ENCODE results near the gene ADAMTSL5.

ADAMTSL5 gene, protein sequence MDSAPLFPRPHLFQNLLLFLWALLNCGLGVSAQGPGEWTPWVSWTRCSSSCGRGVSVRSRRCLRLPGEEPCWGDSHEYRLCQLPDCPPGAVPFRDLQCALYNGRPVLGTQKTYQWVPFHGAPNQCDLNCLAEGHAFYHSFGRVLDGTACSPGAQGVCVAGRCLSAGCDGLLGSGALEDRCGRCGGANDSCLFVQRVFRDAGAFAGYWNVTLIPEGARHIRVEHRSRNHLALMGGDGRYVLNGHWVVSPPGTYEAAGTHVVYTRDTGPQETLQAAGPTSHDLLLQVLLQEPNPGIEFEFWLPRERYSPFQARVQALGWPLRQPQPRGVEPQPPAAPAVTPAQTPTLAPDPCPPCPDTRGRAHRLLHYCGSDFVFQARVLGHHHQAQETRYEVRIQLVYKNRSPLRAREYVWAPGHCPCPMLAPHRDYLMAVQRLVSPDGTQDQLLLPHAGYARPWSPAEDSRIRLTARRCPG

DNA sequence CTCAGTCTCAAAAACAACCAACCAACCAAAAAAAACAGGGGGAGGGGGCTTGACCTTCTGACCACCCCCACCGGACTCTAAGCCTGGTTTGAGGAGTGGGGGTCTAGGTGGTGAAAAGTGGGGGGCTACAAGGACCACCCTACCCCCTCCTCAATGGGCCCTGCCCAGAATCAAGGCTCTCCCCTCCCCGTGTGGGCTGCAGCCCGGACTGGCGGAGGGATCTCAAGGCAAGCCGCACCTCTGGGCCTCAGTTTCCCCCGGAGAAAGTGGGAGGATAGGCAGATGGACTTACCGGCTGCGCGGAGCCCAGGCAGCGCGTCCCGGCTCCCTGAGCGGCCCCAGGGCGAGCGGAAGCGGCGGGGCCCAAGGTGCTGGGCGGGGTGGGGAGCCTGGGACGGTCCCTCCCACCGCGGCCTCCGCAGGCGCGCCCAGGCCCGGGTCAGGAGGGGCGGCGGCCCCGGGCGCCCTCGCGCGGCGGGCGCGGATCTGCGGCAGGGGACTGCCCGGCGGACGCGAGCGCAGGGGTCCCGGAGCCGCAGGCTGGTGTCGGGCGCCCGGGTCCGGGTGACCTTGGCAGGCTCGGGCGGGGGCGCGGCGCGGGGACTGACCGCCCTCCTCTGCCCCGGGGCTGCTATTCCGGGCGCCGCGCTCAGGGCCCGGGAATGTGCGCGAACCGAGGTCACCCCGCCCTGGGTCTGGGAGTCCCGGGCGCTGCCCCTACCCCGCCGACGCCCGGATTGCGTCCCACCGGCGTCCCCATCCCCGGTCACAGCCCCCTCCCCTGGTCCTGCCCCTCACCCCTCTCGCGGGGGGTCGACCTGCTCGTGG lies at the start of gene ADAMTSL5:
Gene ADAMTSL5 (minus strand): TSS at position 349 of the 828 bp plus-strand sequence. CDS start 2,076 bp downstream, outside the sequence.
- peak; percentile 25 for TF ChIP-seq CTCF (IDR thresholded peaks at IDR 0.05; ENCODE audit: poor library complexity, severe bottlenecking)
- ATAC-seq (ENCODE audit: low read depth) (peak; percentile 75), DNase-seq (ENCODE audit: low spot score) (no peak)
- peaks cover 2% of the 10 kb centered on the region for H3K9me3 ChIP-seq (ENCODE audit: severe bottlenecking)
- H3K4me1 ChIP-seq (ENCODE audit: insufficient read depth, poor library complexity, severe bottlenecking) = peaks cover 4% of the 10 kb centered on the region
- H3K27me3 ChIP-seq (ENCODE audit: insufficient read depth, poor library complexity, severe bottlenecking) = no peaks in the 10 kb centered on the region
- no peaks in the 10 kb centered on the region for H3K36me3 ChIP-seq (ENCODE audit: low read depth)
- H3K4me3 ChIP-seq (ENCODE audit: severe bottlenecking) = peak within 1 kb of the TSS; percentile 70
- H3K27ac ChIP-seq (ENCODE audit: poor library complexity, severe bottlenecking) = peak within 1 kb of the TSS; percentile 50

GRCh38 chr19:1561236-1561842 lies 48.5 kb upstream of the ADAMTSL5 start:
- H3K9me3 ChIP-seq (ENCODE audit: severe bottlenecking) = no peaks in the 10 kb centered on the region
- no peak overlapping the region for H3K4me3 ChIP-seq (ENCODE audit: severe bottlenecking)
- ATAC-seq (ENCODE audit: low read depth) (no peak), DNase-seq (ENCODE audit: low spot score) (no peak)
- TF ChIP-seq CTCF (IDR thresholded peaks at IDR 0.05; ENCODE audit: poor library complexity, severe bottlenecking) = no peak
- H3K4me1 ChIP-seq (ENCODE audit: insufficient read depth, poor library complexity, severe bottlenecking) = no peaks in the 10 kb centered on the region
- H3K27me3 ChIP-seq (ENCODE audit: insufficient read depth, poor library complexity, severe bottlenecking) = no peaks in the 10 kb centered on the region
- no peak overlapping the region for H3K27ac ChIP-seq (ENCODE audit: poor library complexity, severe bottlenecking)
- 0 out of 2 replicates have a peak, but pooled peaks cover 5% of the 10 kb centered on the region for H3K36me3 ChIP-seq (ENCODE audit: low read depth)

- 0 out of 2 replicates have a peak, but pooled peaks cover 5% of the 10 kb centered on the region for H3K36me3 ChIP-seq (ENCODE audit: low read depth)
- no peak for TF ChIP-seq CTCF (IDR thresholded peaks at IDR 0.05; ENCODE audit: poor library complexity, severe bottlenecking)
- ATAC-seq (ENCODE audit: low read depth) = no peak
These were observed 47.6 kb upstream of the ADAMTSL5 start for GRCh38 chr19:1560286-1560882.

DNA sequence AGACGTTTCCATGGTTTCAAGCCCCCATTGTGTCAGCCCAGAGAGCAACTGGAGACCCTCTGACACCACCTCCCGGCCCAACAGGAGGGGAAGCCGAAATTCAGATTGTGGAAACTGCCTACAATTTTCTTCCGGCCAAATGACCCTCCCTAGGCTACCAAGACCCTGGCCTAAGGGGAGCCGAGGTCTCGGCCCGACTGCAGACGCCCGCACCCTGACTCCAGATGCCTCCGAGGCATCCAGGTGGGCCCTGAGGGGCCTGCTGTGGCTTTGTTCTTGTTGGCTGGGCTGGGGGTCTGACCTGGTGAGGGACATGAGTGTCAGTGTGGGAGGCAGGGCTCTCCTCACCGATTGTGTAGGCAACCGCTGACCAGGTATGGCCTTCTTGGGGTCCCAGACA lies 45.7 kb upstream of the ADAMTSL5 start:
- no peaks in the 10 kb centered on the region for H3K36me3 ChIP-seq (ENCODE audit: low read depth)
- no peak for TF ChIP-seq CTCF (IDR thresholded peaks at IDR 0.05; ENCODE audit: poor library complexity, severe bottlenecking)
- ATAC-seq (ENCODE audit: low read depth) = no peak

More at GRCh38 chr19:1560286-1560882, 47.6 kb upstream of the ADAMTSL5 start:
- Histone ChIP-seq H3K27me3 (ENCODE audit: insufficient read depth, poor library complexity, severe bottlenecking) (no peaks in the 10 kb centered on the region), H3K9me3 (ENCODE audit: severe bottlenecking) (no peaks in the 10 kb centered on the region), H3K4me3 (ENCODE audit: severe bottlenecking) (no peak overlapping the region), H3K4me1 (ENCODE audit: insufficient read depth, poor library complexity, severe bottlenecking) (no peaks in the 10 kb centered on the region), H3K27ac (ENCODE audit: poor library complexity, severe bottlenecking) (no peak overlapping the region)
- DNase-seq (ENCODE audit: low spot score) = no peak

More for the DNA sequence above, 45.7 kb upstream of the ADAMTSL5 start:
- Histone ChIP-seq H3K4me1 (ENCODE audit: insufficient read depth, poor library complexity, severe bottlenecking) (no peaks in the 10 kb centered on the region), H3K4me3 (ENCODE audit: severe bottlenecking) (no peak overlapping the region), H3K27me3 (ENCODE audit: insufficient read depth, poor library complexity, severe bottlenecking) (no peaks in the 10 kb centered on the region), H3K9me3 (ENCODE audit: severe bottlenecking) (no peaks in the 10 kb centered on the region), H3K27ac (ENCODE audit: poor library complexity, severe bottlenecking) (no peak overlapping the region)
- no peak for DNase-seq (ENCODE audit: low spot score)

Data from RWPE2 (cell line).